ENCODE measurements around the gene RANBP10. TPM values are rescaled to one million over a fixed set of nuclear protein-coding genes. Genes with fewer than 3 reads are reported as not detected.

RANBP10 gene
- 6.6 to 10.3 TPM (median 9.8 TPM) in 5 replicates for total RNA-seq (2022; extraction: Qiagen RNA extraction)

DNA sequence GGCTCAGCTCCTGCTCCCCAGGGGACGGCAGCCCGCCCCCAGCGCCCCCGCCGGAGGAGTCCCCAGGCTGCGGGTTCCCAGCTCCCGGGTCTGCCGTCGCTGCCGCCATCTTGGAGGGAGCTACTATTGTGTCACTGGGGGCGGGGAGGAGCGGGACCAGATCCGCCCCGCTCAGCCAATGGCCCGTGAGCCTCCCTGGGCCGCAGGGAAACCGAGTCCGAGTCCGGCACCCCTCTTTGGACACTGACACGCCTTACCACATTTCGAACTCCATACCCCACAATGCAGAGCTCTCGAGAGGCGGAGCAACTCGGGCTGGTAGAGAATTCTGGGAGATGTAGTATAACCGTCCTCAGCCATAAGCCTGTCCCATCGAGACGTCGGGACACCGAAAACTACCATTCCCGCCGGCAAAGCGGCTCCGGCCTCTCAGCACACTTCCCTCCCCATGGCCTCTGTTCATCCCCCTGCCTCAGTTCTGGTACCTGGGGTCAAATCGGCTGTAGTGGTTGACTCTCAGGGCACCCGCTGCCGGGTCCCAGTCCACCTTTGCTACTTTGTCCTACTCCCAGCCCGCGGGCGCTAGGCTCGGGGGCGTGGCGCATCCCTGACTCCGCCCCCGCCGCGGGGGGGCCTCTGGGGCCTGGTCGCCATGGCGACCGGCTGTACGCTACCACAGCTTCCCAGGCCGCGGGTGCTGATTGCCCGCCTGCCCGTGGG, at the start of gene RANBP10, which contains the start of gene TSNAXIP1:
Gene RANBP10, minus strand, starts transcription at position 133 of the 720 bp plus-strand sequence. Its CDS starts 24 bp downstream, at position 109.
Gene TSNAXIP1, plus strand, starts transcription at position 462 of the 720 bp plus-strand sequence. CDS start 261 bp downstream, outside the sequence.

DNA sequence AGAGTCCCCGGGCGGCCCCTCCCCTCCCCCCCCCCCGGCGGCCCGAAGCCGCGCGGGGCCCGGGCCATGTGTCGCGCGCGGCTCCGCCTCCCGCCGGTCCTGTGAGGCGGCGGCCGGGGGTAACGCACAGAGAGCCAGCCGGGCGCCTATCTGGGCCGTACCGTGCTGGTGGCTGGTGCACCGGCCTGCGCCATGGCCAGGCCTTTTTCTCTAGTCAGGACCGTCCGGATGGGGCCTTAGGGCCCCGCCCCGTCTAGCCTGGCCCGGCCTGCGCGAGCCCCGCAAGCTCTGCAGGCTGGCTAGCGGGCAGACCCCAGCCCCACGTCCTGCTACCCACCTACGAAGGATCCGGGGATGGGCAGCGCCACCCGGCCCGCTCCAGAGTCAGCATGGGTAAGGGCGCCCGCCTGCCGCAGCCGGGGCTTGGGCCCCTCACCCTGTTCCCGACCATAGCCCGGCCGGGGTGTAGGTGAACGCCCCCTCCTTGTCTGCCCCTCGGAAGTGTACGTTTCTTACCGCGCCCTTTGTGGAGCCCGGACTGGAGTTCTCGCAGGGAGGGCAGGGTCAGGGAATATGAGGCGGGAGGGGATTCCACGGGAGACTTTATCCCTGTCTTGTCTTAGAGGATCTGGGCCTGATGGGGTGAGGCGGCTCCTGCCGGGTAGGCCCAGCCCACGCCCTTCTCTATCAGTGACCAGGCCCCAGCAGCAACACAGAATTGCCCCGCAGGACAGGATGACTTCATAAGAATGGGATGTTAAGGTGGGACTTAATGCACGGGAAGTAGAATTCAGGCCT, 40.9 kb upstream of the RANBP10 start, which contains the start of gene CENPT:
Gene CENPT, minus strand, starts transcription at position 630 of the 798 bp plus-strand sequence. CDS start 13,834 bp downstream, outside the sequence.

DNA sequence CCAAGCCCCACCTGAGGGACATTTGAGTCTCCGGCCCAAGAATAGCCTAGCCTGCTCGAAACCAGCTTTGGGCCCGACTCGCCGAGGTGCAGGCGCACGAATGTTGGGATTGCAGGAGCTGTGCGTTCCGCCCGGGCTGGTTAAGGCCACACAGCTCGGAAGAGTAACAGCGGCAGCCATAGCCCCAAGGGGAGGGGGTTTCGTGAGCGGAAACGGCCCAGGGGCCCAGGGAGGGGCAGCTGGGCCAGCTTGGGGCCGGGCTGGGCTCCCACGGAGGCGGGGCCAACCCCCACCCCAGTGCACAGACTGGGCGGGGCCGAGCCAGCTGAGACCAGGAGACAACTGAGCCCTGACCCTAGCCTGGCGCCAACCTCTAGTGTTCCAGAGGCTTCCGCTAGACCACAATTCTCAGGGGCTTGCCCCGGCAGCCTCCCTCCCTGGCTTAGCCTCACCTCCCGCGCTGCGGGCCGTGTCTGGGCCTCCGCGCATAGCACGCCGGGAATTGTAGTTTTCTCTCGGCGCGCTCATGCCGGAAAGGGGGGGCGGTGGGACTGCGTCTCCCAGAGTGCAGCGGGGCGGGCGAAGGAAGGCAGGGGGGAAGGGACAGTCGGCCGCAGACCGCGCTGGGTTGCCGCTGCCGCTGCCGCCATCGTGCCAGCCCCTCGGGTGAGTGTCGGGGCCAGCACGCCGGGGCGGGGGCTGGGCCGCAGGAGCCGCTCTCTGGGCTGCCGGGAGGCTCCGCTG, 40.1 kb upstream of the RANBP10 start, which contains the start of gene NUTF2:
Gene NUTF2, plus strand, starts transcription at position 614 of the 744 bp plus-strand sequence. CDS start 18,198 bp downstream, outside the sequence.

DNA sequence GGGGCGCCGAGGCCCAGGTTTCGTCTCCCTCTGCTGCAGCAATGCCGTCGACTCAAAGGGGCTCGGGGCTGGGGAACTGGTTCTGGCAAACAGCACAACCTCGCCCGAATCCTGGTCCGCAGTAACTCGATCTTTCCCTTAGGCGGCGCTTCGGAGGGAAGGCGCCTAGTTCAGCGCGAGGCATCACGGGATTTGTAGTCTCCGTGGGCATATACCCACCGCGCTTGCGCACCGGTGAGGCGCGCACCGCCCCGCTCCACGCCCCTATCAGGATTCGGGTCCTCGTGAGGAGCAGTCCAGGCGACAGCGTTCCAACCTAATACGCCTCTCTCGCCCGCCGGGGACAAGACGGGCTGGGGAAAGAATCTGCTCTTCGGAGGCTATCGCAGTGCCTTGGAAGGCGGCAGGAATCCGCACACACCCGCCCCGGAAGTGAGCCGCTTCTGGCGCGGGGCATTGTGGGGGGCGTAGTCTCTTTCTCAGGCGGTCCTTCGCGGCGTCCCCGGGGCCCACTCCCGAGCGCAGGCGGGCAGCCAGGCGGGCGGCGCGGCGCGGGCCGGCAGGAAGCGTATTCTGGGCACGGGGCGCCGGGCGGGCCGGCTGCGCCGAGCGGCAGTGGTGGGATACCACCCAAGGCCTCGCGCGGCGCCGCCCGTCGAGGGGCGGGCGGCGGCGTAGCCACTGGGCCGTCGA, 35.6 kb upstream of the RANBP10 start, which contains the start of gene THAP11:
Gene THAP11, plus strand, starts transcription at position 505 of the 693 bp plus-strand sequence. CDS start 235 bp downstream, outside the sequence.

DNA sequence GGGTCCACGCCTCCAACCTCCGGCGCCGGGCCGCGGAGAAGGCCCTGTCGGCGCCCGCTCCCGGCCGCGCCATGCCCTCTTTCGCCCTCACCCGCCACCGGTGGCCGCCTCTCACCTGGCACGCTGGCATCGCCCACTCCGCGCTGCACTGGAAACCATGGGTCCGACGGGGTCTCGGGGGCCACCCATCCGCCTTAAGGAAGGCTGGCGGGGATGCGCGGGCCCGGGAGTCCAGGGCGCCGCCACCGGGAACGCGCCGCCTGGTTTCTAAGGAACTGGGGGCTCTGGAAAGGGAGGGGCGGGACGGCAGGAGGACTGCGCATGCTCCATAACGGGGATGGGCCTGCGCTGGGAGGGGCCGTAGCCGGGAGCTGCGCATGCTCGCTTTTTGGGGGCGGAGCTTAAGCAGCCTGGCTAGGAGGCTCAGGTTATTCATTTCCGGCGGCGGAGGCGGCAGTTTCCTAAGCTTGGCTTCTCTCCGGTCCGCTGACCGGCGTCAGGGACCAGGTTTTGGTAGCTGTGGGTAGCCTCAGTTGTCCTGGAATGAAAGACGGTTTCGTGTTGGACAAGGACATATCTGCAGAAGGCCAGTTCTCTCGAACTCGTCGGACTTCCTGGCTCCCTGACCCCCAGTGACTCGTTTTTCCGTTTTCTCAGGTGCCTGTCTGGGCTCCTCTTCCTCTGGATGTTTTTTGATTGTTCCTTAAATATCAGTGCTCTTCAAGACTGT, 87.1 kb downstream of the RANBP10 start, which contains the start of gene GFOD2:
Gene GFOD2, minus strand, starts transcription at position 269 of the 730 bp plus-strand sequence. CDS start 33,601 bp downstream, outside the sequence.

Other genes with a start within 250 kb of the RANBP10 start
- 32.2 to 41.6 TPM (median 39.0 TPM) in 5 replicates for gene CTCF, start 244.0 kb downstream of the RANBP10 start, total RNA-seq (2022; extraction: Qiagen RNA extraction)
- gene CARMIL2, start 161.4 kb downstream of the RANBP10 start, total RNA-seq (2022; extraction: Qiagen RNA extraction), result 1.5 to 2.6 TPM (median 2.0 TPM) in 5 replicates
- 26.7 to 36.7 TPM (median 33.8 TPM) in 5 replicates for gene ACD, start 146.3 kb downstream of the RANBP10 start, total RNA-seq (2022; extraction: Qiagen RNA extraction)
- 1.7 to 2.8 TPM (median 2.2 TPM) in 5 replicates for gene PARD6A, start 145.6 kb downstream of the RANBP10 start, total RNA-seq (2022; extraction: Qiagen RNA extraction)
- 7.4 to 10.9 TPM (median 9.7 TPM) in 5 replicates for gene ENKD1, start 139.8 kb downstream of the RANBP10 start, total RNA-seq (2022; extraction: Qiagen RNA extraction)
- 0.06 to 0.14 TPM (median 0.10 TPM) in 3 of 5 replicates, not detected in the others for gene C16orf86, start 139.7 kb downstream of the RANBP10 start, total RNA-seq (2022; extraction: Qiagen RNA extraction)
- gene GFOD2, start 87.2 kb downstream of the RANBP10 start, total RNA-seq (2022; extraction: Qiagen RNA extraction), result 14.3 to 17.7 TPM (median 16.4 TPM) in 5 replicates
- 0.25 to 0.67 TPM (median 0.52 TPM) in 5 replicates for gene TSNAXIP1, start 329 bp upstream of the RANBP10 start, total RNA-seq (2022; extraction: Qiagen RNA extraction)
- gene THAP11, start 35.8 kb upstream of the RANBP10 start, total RNA-seq (2022; extraction: Qiagen RNA extraction), result 26.2 to 39.1 TPM (median 37.6 TPM) in 5 replicates
- 240 to 275 TPM (median 248 TPM) in 5 replicates for gene NUTF2, start 40.4 kb upstream of the RANBP10 start, total RNA-seq (2022; extraction: Qiagen RNA extraction)
- 19.9 to 28.0 TPM (median 26.0 TPM) in 5 replicates for gene CENPT, start 41.1 kb upstream of the RANBP10 start, total RNA-seq (2022; extraction: Qiagen RNA extraction)
- 42.2 to 69.2 TPM (median 59.8 TPM) in 5 replicates for gene EDC4, start 66.5 kb upstream of the RANBP10 start, total RNA-seq (2022; extraction: Qiagen RNA extraction)
- 0.29 to 0.32 TPM in 2 of 5 replicates, not detected in the others for gene NRN1L, start 78.3 kb upstream of the RANBP10 start, total RNA-seq (2022; extraction: Qiagen RNA extraction)
- 10.6 to 16.1 TPM (median 14.7 TPM) in 5 replicates for gene PSKH1, start 86.7 kb upstream of the RANBP10 start, total RNA-seq (2022; extraction: Qiagen RNA extraction)
- gene CTRL, start 125.3 kb upstream of the RANBP10 start, total RNA-seq (2022; extraction: Qiagen RNA extraction), result 0.63 to 2.0 TPM (median 1.5 TPM) in 5 replicates
- 37.3 to 47.5 TPM (median 39.7 TPM) in 5 replicates for gene PSMB10, start 130.3 kb upstream of the RANBP10 start, total RNA-seq (2022; extraction: Qiagen RNA extraction)
- gene LCAT, start 137.6 kb upstream of the RANBP10 start, total RNA-seq (2022; extraction: Qiagen RNA extraction), result 5.3 to 11.1 TPM (median 11.0 TPM) in 5 replicates
- 14.8 to 35.2 TPM (median 27.8 TPM) in 5 replicates for gene SLC12A4, start 162.1 kb upstream of the RANBP10 start, total RNA-seq (2022; extraction: Qiagen RNA extraction)
- gene DPEP3, start 173.9 kb upstream of the RANBP10 start, total RNA-seq (2022; extraction: Qiagen RNA extraction), result not detected in 5 replicates
- not detected in 5 replicates for gene DPEP2, start 192.9 kb upstream of the RANBP10 start, total RNA-seq (2022; extraction: Qiagen RNA extraction)
- not detected in 5 replicates for gene DPEP2NB, start 209.4 kb upstream of the RANBP10 start, total RNA-seq (2022; extraction: Qiagen RNA extraction)
- gene DDX28, start 216.7 kb upstream of the RANBP10 start, total RNA-seq (2022; extraction: Qiagen RNA extraction), result 17.1 to 18.0 TPM (median 17.3 TPM) in 5 replicates
- 16.3 to 17.5 TPM (median 17.3 TPM) in 5 replicates for gene DUS2, start 216.7 kb upstream of the RANBP10 start, total RNA-seq (2022; extraction: Qiagen RNA extraction)

Measured in A549 treated with dexamethasone at 1 μM for 4 hours (cell line).